Small intestine (tissue), 7 donors: Measurements from ENCODE around the gene CDKAL1. TPM values are rescaled to one million over a fixed set of nuclear protein-coding genes. Genes with fewer than 3 reads are reported as not detected.

Source experiments
- DNase-seq, 2 donors: peaks; one replicate each; pipeline versions ENCODE4 v3.0.0 to v3.0.0-alpha.2; 2013
- FAIRE-seq: peaks from 2 replicates; lab custom pipeline; 2012; peaks lifted over from hg19 to GRCh38; lab: Jason Lieb, UNC
- H3K27ac ChIP-seq, 3 donors: one replicate each; pipeline ENCODE4 v1.5.1; 2013; ENCODE audit warnings: low read length in 2 of 3, mild to moderate bottlenecking in 2 of 3, control low read depth in 1 of 3, inconsistent platforms in 1 of 3, low read depth in 1 of 3, moderate library complexity in 1 of 3
- H3K27me3 ChIP-seq, 3 donors: one replicate each; pipeline ENCODE4 v1.6.1; 2013; ENCODE audit warnings: low read length in 3 of 3, inconsistent platforms in 1 of 3; ENCODE audit not compliant: control insufficient read depth in 3 of 3, insufficient read depth in 3 of 3
- H3K36me3 ChIP-seq, 3 donors: one replicate each; pipeline ENCODE4 v1.6.1; 2013; ENCODE audit warnings: low read length in 3 of 3, inconsistent platforms in 1 of 3, low read depth in 1 of 3, mild to moderate bottlenecking in 1 of 3, moderate library complexity in 1 of 3; ENCODE audit not compliant: control insufficient read depth in 3 of 3, insufficient read depth in 2 of 3
- H3K4me1 ChIP-seq, 3 donors: one replicate each; pipeline ENCODE4 v1.6.1; 2013; ENCODE audit warnings: low read length in 2 of 3, inconsistent platforms in 1 of 3, low read depth in 1 of 3, mild to moderate bottlenecking in 1 of 3, moderate library complexity in 1 of 3; ENCODE audit not compliant: control insufficient read depth in 3 of 3, insufficient read depth in 2 of 3
- H3K4me3 ChIP-seq, 3 donors: one replicate each; pipeline ENCODE4 v1.5.1; 2013; ENCODE audit warnings: low read length in 3 of 3, control low read depth in 1 of 3, inconsistent platforms in 1 of 3, low read depth in 1 of 3, mild to moderate bottlenecking in 1 of 3, moderate library complexity in 1 of 3
- H3K9me3 ChIP-seq, 2 donors: one replicate each; pipeline ENCODE4 v1.6.1; 2013; ENCODE audit warnings: low read depth in 1 of 2, low read length in 1 of 2; ENCODE audit not compliant: control insufficient read depth in 2 of 2, insufficient read depth in 1 of 2
- WGBS, 3 donors: extraction: QIAGEN DNeasy Blood & Tissue Kit; methylation state at CpG; one replicate each; pipeline ENCODE4 v1.1.7; 2013; 5-methylcytosine and 5-hydroxymethylcytosine counted together
- polyA plus RNA-seq, 4 donors: library from polyadenylated mRNA; stranded (reverse) in 3 of 4; unstranded in 1 of 4; fragments of 200-250 nt in 3 of 4; fragments of 120-200 nt in 1 of 4; gene quantifications; one replicate each; pipeline versions ENCODE4 v1.2.1 to v1.2.3, GENCODE V29; 2013
- donor health status: healthy with polysubstance abuse.
- donor health status: control.
- donor health status: control.
- donor health status: Bipolar disorder and iron deficiency.
- donor health status: healthy.

Gene CDKAL1
- polyA plus RNA-seq, 4 donors = 2.4 to 10.5 (median 4.1) TPM

DNA sequence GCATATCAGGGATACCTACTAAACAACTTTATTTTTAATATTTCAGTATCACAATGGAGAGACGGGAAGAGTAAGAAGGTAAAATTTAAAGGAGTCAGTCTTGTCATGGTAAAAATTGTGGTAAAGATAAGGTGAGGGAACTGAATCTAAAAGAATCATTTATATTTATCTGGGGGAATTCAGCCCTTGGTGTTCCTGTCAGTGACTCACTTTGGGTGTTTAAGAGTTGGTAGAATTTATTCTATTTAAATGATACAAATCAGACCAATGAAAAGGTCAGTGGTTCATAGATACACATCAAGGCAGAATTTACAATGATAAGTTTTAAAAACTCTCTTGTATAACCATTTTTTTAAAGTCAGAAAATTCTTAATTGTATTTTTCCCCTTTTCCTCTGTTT, 164.4 kb downstream of the CDKAL1 start:
- no peak for DNase-seq
- 79 to 83% (median 81%) methylated on average over 1 of the region's 1 CpG for WGBS, 3 donors
- H3K36me3 ChIP-seq = no peaks in the 10 kb centered on the region
- H3K27me3 ChIP-seq = no peaks in the 10 kb centered on the region
- no peak overlapping the region for H3K4me3 ChIP-seq
- H3K27ac ChIP-seq = no peak overlapping the region
- no peaks in the 10 kb centered on the region for H3K4me1 ChIP-seq
- FAIRE-seq = no peak
- no peaks in the 10 kb centered on the region for H3K9me3 ChIP-seq

GRCh38 chr6:20699402-20699801, 165.1 kb downstream of the CDKAL1 start:
- DNase-seq (peak; percentile 40 to 48), FAIRE-seq (no peak)
- 42 to 78% (median 69%) methylated on average over 4 of the region's 4 CpGs for WGBS, 3 donors
- H3K4me3 ChIP-seq = no peak overlapping the region
- no peaks in the 10 kb centered on the region for H3K4me1 ChIP-seq
- no peaks in the 10 kb centered on the region for H3K27me3 ChIP-seq
- no peaks in the 10 kb centered on the region for H3K36me3 ChIP-seq
- H3K27ac ChIP-seq = no peak overlapping the region
- no peaks in the 10 kb centered on the region for H3K9me3 ChIP-seq

DNA sequence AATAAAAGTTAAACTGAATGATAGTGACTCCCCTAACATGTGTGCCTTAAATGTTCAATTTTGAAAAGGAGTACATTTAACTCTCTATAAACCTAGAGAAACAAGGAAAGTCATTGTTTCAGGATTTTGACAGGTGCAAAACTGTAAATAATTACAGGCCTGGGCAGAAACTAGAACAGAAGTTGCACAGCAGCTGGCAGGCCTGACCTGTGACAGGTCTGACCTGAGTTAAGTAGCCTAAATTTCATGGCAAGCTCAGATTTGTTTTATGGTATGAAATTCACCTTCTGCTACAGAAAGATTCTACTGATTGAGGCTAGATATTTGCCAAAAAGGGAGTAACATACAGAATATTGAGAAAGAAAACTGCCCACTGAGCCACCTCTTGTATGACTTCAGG, 166.1 kb downstream of the CDKAL1 start:
- Histone ChIP-seq H3K4me3 (no peak overlapping the region), H3K27ac (no peak overlapping the region), H3K9me3 (no peaks in the 10 kb centered on the region), H3K36me3 (no peaks in the 10 kb centered on the region), H3K4me1 (no peaks in the 10 kb centered on the region), H3K27me3 (no peaks in the 10 kb centered on the region)
- no peak for DNase-seq
- no peak for FAIRE-seq

DNA sequence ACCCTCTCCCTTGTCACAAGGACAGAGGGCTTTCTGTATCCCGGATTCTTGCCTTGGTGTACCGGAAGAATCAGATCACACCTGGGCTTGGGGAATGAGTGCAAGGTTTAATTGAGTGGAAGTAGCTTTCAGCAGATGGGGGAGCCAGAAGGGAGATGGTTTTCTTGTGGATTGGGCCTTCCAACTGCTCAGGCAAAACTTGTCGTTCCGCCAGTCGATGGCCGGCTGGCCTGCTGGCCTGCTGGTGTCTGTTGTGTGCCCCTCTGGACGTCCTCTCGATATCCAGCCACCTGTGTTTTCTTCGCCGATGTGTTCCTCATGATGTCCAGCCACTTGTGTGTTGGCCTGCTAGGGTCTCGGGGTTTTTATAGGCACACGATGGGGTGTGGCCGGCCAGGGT, 168.1 kb downstream of the CDKAL1 start:
- DNase-seq = no peak
- Histone ChIP-seq H3K27ac (no peak overlapping the region), H3K27me3 (no peaks in the 10 kb centered on the region), H3K4me1 (peaks cover 0 to 5% (median 0%) of the 10 kb centered on the region in 3 donors), H3K9me3 (no peaks in the 10 kb centered on the region), H3K36me3 (no peaks in the 10 kb centered on the region), H3K4me3 (no peak overlapping the region)
- FAIRE-seq = no peak
- WGBS, 3 donors = 96 to 97% (median 96%) methylated on average over 13 of the region's 13 CpGs

- H3K4me3 ChIP-seq = no peak overlapping the region
- DNase-seq (no peak), FAIRE-seq (no peak)
- no peaks in the 10 kb centered on the region for H3K36me3 ChIP-seq
- H3K9me3 ChIP-seq = no peaks in the 10 kb centered on the region
- peaks cover 0 to 5% (median 0%) of the 10 kb centered on the region in 3 donors for H3K4me1 ChIP-seq
- WGBS, 3 donors = 82 to 90% (median 86%) methylated on average over 3 of the region's 3 CpGs
- no peak overlapping the region for H3K27ac ChIP-seq
- H3K27me3 ChIP-seq = no peaks in the 10 kb centered on the region
Measured at GRCh38 chr6:20703049-20703448, 168.8 kb downstream of the CDKAL1 start.

GRCh38 chr6:20704325-20705025, 170.2 kb downstream of the CDKAL1 start:
- no peak overlapping the region for H3K27ac ChIP-seq
- DNase-seq (no peak), FAIRE-seq (no peak)
- H3K9me3 ChIP-seq = no peaks in the 10 kb centered on the region
- H3K36me3 ChIP-seq = no peaks in the 10 kb centered on the region
- H3K4me3 ChIP-seq = no peak overlapping the region
- H3K27me3 ChIP-seq = no peaks in the 10 kb centered on the region
- 85 to 89% (median 88%) methylated on average over 2 of the region's 2 CpGs for WGBS, 3 donors
- peaks cover 0 to 5% (median 0%) of the 10 kb centered on the region in 3 donors for H3K4me1 ChIP-seq

- WGBS, 3 donors = 74 to 91% (median 80%) methylated on average over 5 of the region's 5 CpGs
- no peaks in the 10 kb centered on the region for H3K27me3 ChIP-seq
- no peak overlapping the region for H3K4me3 ChIP-seq
- H3K9me3 ChIP-seq = no peaks in the 10 kb centered on the region
- FAIRE-seq (no peak), DNase-seq (no peak)
- no peak overlapping the region for H3K27ac ChIP-seq
- peaks cover 0 to 5% (median 0%) of the 10 kb centered on the region in 3 donors for H3K4me1 ChIP-seq
- no peaks in the 10 kb centered on the region for H3K36me3 ChIP-seq
Measured at GRCh38 chr6:20705741-20706140, 171.5 kb downstream of the CDKAL1 start.

- H3K9me3 ChIP-seq = no peaks in the 10 kb centered on the region
- H3K4me1 ChIP-seq = peaks cover 0 to 5% (median 0%) of the 10 kb centered on the region in 3 donors
- H3K4me3 ChIP-seq = no peak overlapping the region
- 85 to 97% (median 96%) methylated on average over 1 of the region's 1 CpG for WGBS, 3 donors
- no peak overlapping the region for H3K27ac ChIP-seq
- DNase-seq (peak; percentile 63 to 67), FAIRE-seq (peak; percentile 39)
- H3K36me3 ChIP-seq = no peaks in the 10 kb centered on the region
- H3K27me3 ChIP-seq = no peaks in the 10 kb centered on the region
Measured at GRCh38 chr6:20706238-20706938, 172.1 kb downstream of the CDKAL1 start.
